ENCODE measurements around the gene LGALS4. TPM values are rescaled to one million over a fixed set of nuclear protein-coding genes. Genes with fewer than 3 reads are reported as not detected.
"Not testable (repeated sequence)": the region's sequence is repeated elsewhere in the genome, so short reads cannot be mapped to it uniquely, and the experiment has no call there.

The LGALS4 gene
- polyA plus RNA-seq (2012; ENCODE audit: insufficient read depth, insufficient read length, low read depth), result not detected

- TF ChIP-seq, protein P1, sequence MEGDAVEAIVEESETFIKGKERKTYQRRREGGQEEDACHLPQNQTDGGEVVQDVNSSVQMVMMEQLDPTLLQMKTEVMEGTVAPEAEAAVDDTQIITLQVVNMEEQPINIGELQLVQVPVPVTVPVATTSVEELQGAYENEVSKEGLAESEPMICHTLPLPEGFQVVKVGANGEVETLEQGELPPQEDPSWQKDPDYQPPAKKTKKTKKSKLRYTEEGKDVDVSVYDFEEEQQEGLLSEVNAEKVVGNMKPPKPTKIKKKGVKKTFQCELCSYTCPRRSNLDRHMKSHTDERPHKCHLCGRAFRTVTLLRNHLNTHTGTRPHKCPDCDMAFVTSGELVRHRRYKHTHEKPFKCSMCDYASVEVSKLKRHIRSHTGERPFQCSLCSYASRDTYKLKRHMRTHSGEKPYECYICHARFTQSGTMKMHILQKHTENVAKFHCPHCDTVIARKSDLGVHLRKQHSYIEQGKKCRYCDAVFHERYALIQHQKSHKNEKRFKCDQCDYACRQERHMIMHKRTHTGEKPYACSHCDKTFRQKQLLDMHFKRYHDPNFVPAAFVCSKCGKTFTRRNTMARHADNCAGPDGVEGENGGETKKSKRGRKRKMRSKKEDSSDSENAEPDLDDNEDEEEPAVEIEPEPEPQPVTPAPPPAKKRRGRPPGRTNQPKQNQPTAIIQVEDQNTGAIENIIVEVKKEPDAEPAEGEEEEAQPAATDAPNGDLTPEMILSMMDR (IDR thresholded peaks at IDR 0.05; ENCODE audit: low read depth, low read length), result no peak
- no peak for DNase-seq
- H3K9me3 ChIP-seq, result no peaks in the 10 kb centered on the region
- H3K36me3 ChIP-seq, result no peaks in the 10 kb centered on the region
- H3K4me1 ChIP-seq, result no peaks in the 10 kb centered on the region
- no peak within 1 kb of the TSS for H3K4me3 ChIP-seq (ENCODE audit: low read depth, low read length)
- no peaks in the 10 kb centered on the region for H3K27me3 ChIP-seq
Observed at GRCh38 chr19:38812841-38813320, at the start of gene LGALS4. Gene LGALS4, minus strand, starts transcription at chr19:38812945. Its CDS starts 59 bp downstream, at chr19:38812886.

DNA sequence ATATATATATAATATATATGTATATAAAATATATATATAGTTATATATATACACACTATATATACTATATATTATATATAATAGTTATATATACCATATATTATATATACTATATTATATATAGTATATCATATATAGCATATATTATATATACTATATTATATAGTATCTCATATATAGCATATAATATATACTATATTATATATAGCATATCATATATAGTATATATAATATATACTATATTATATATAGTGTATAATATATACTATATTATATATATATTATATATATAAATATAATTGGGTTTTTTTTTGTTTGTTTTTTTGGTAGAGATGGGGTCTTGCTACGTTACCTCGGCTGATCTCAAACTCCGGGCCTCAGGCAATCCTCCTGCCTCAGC lies 48.6 kb upstream of the LGALS4 start:
- Histone ChIP-seq H3K27me3 (no peaks in the 10 kb centered on the region), H3K36me3 (no peaks in the 10 kb centered on the region)

DNA sequence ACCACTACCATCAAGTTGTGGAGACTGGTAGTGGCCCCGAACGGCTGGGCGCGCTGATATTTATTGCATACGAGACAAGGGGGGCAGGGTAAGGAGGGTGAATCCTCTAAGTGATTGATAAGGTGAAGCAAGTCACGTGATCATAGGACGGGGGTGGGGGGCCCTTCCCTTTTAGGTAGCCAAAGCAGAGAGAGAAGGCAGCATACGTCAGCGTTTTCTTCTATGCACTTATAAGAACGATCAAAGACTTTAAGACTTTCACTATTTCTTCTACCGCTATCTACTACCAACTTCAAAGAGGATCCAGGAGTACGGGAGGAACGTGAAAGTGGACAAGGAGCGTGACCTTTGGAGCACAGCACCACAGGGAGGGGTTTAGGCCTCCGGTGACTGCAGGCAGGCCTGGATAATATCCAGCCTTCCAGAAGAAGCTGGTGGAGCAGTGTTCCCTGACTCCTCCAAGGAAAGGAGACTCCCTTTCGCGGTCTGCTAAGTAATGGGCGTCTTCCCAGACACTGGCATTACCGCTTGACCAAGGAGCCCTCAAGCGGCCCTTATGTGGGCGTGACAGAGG lies 47.0 kb upstream of the LGALS4 start:
- H3K9me3 ChIP-seq; H3K4me3 ChIP-seq (ENCODE audit: low read depth, low read length); H3K27me3 ChIP-seq; DNase-seq; H3K36me3 ChIP-seq; H3K4me1 ChIP-seq: not testable (repeated sequence)

More for the DNA sequence above, 48.6 kb upstream of the LGALS4 start:
- Histone ChIP-seq H3K9me3 (no peaks in the 10 kb centered on the region), H3K4me1 (peaks cover 9% of the 10 kb centered on the region; the same call in 1 of the 2 replicates), H3K4me3 (ENCODE audit: low read depth, low read length) (no peak overlapping the region)
- TF ChIP-seq, protein P1 (IDR thresholded peaks at IDR 0.05; ENCODE audit: low read depth, low read length), result no peak
- DNase-seq, result no peak

- TF ChIP-seq, protein P1 (IDR thresholded peaks at IDR 0.05; ENCODE audit: low read depth, low read length), result no peak
- Histone ChIP-seq H3K27me3 (no peaks in the 10 kb centered on the region), H3K36me3 (no peaks in the 10 kb centered on the region), H3K4me1 (peaks cover 4% of the 10 kb centered on the region; the same call in 1 of the 2 replicates), H3K4me3 (ENCODE audit: low read depth, low read length) (no peak overlapping the region), H3K9me3 (no peaks in the 10 kb centered on the region)
- no peak for DNase-seq
Observed at GRCh38 chr19:38856813-38857212, 44.1 kb upstream of the LGALS4 start.

- H3K4me1 ChIP-seq; H3K36me3 ChIP-seq; DNase-seq; H3K9me3 ChIP-seq; H3K4me3 ChIP-seq (ENCODE audit: low read depth, low read length); H3K27me3 ChIP-seq: not testable (repeated sequence)
Observed at GRCh38 chr19:38855751-38856150, 43.0 kb upstream of the LGALS4 start.

GRCh38 chr19:38854961-38855360 lies 42.2 kb upstream of the LGALS4 start:
- H3K4me1 ChIP-seq, result not testable (repeated sequence)

DNA sequence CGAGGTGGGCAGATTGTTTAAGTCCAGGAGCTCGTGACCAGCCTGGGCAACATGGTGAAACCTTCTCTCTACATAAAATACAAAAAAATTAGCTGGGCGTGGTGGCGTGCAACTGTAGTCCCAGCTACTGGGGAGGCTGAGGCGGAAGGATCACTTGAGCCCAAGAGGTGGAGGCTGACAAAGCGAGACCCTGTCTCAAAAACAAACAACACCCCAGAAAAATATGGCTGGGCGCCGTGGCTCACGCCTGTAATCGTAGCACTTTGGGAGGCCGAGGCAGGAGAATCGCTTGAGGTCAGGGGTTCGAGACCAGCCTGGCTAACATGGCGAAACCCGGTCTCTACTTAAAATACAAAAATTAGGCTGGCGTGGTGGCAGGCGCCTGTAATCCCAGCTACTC lies 40.5 kb upstream of the LGALS4 start:
- H3K9me3 ChIP-seq, result no peaks in the 10 kb centered on the region
- TF ChIP-seq, protein P1 (IDR thresholded peaks at IDR 0.05; ENCODE audit: low read depth, low read length), result no peak
- no peak overlapping the region for H3K4me3 ChIP-seq (ENCODE audit: low read depth, low read length)
- H3K36me3 ChIP-seq, result peaks cover 11% of the 10 kb centered on the region
- no peak for DNase-seq
- H3K4me1 ChIP-seq, result peaks cover 3% of the 10 kb centered on the region
- no peaks in the 10 kb centered on the region for H3K27me3 ChIP-seq

More at GRCh38 chr19:38854961-38855360, 42.2 kb upstream of the LGALS4 start:
- H3K27me3 ChIP-seq; H3K4me3 ChIP-seq (ENCODE audit: low read depth, low read length); H3K9me3 ChIP-seq; H3K36me3 ChIP-seq; DNase-seq: not testable (repeated sequence)

Data from BE2C (cell line).